Stimulated activated naive CD8-positive, alpha-beta T cell treated with anti-CD3 and anti-CD28 coated beads, Interleukin-15, Interleukin-2, amounts not matched to agents 100 ng/mL and 50 ng/mL, for 24 hours (primary cell): ENCODE results near the gene CTBP2.
"Not testable (repeated sequence)": the region's sequence is repeated elsewhere in the genome, so short reads cannot be mapped to it uniquely, and the experiment has no call there.

Experiments used
- H3K27ac Mint-ChIP-seq: one replicate; pipeline ENCODE4 v1.8.0; 2021; ENCODE audit warnings: mild to moderate bottlenecking, mixed read lengths
- H3K27me3 Mint-ChIP-seq: one replicate; pipeline ENCODE4 v1.8.0; 2021; ENCODE audit warnings: mixed read lengths
- H3K36me3 Mint-ChIP-seq: one replicate; pipeline ENCODE4 v1.8.0; 2021; ENCODE audit warnings: low read depth, mixed read lengths
- H3K4me1 Mint-ChIP-seq: one replicate; pipeline ENCODE4 v1.8.0; 2021; ENCODE audit warnings: low read depth, mixed read lengths
- H3K4me3 Mint-ChIP-seq: one replicate; pipeline ENCODE4 v1.8.0; 2021; ENCODE audit warnings: mild to moderate bottlenecking, mixed read lengths
- H3K9me3 Mint-ChIP-seq: one replicate; pipeline ENCODE4 v1.8.0; 2021; ENCODE audit warnings: mixed read lengths

Gene CTBP2

GRCh38 chr10:125062914-125063230 is 97.5 kb downstream of the CTBP2 start:
- no peaks in the 10 kb centered on the region for H3K36me3 Mint-ChIP-seq
- H3K4me3 Mint-ChIP-seq = no peak overlapping the region
- H3K4me1 Mint-ChIP-seq = peaks cover 34% of the 10 kb centered on the region
- H3K9me3 Mint-ChIP-seq = no peaks in the 10 kb centered on the region
- peaks cover 68% of the 10 kb centered on the region for H3K27me3 Mint-ChIP-seq
- H3K27ac Mint-ChIP-seq = no peak overlapping the region

GRCh38 chr10:125062227-125062913 is 98.0 kb downstream of the CTBP2 start:
- H3K27ac Mint-ChIP-seq = no peak overlapping the region
- H3K4me1 Mint-ChIP-seq = peaks cover 35% of the 10 kb centered on the region
- no peak overlapping the region for H3K4me3 Mint-ChIP-seq
- peaks cover 63% of the 10 kb centered on the region for H3K27me3 Mint-ChIP-seq
- no peaks in the 10 kb centered on the region for H3K36me3 Mint-ChIP-seq
- H3K9me3 Mint-ChIP-seq = no peaks in the 10 kb centered on the region

GRCh38 chr10:125061557-125062226 is 98.7 kb downstream of the CTBP2 start:
- H3K9me3 Mint-ChIP-seq = no peaks in the 10 kb centered on the region
- peaks cover 57% of the 10 kb centered on the region for H3K27me3 Mint-ChIP-seq
- H3K36me3 Mint-ChIP-seq = no peaks in the 10 kb centered on the region
- H3K27ac Mint-ChIP-seq = no peak overlapping the region
- peaks cover 41% of the 10 kb centered on the region for H3K4me1 Mint-ChIP-seq
- H3K4me3 Mint-ChIP-seq = no peak overlapping the region

DNA sequence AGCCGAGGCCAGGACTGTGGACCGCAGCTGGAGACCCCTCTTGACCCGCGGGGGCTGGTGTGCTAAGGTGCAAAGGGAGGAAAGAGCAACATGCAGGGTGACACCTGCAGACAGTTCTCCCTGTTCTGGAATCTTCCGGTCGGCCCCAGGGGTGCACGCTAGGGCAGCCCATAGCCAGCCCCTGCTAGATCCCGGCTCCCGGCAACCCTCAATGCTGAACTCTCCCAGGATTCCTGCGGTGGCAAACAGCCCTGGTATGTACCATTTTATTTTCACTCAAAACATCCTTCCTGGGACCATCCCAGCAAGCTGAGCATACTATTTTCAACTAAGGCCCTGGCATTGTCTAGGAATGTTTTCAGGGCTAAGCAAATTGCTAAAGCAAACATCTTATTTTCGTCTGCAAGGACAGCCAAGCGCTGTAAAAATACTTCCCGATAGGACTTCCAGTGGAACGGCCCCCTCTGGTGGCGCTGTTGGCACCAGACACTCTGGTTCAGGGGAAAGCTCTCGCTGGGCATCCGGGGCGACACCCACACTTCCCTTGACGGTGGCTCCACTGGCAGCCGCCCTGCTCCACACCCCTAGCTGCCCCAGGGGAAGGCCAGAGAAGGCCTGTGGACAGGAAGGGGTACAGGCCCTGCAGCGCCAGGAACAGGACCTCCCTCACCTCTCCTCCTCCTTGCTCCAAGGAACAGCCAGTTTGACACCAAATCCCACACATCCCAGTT is 99.4 kb downstream of the CTBP2 start:
- no peak overlapping the region for H3K4me3 Mint-ChIP-seq
- H3K27me3 Mint-ChIP-seq = peaks cover 53% of the 10 kb centered on the region
- peaks cover 38% of the 10 kb centered on the region for H3K4me1 Mint-ChIP-seq

GRCh38 chr10:125060482-125060825 is 99.9 kb downstream of the CTBP2 start:
- Mint-ChIP-seq H3K36me3 (no peaks in the 10 kb centered on the region), H3K4me3 (no peak overlapping the region), H3K27me3 (peaks cover 54% of the 10 kb centered on the region), H3K27ac (no peak overlapping the region), H3K9me3 (no peaks in the 10 kb centered on the region), H3K4me1 (peaks cover 36% of the 10 kb centered on the region)

More for the DNA sequence above, 99.4 kb downstream of the CTBP2 start:
- no peak overlapping the region for H3K27ac Mint-ChIP-seq
- no peaks in the 10 kb centered on the region for H3K9me3 Mint-ChIP-seq
- H3K36me3 Mint-ChIP-seq = no peaks in the 10 kb centered on the region

GRCh38 chr10:125060026-125060425 is 100.3 kb downstream of the CTBP2 start:
- H3K4me3 Mint-ChIP-seq = no peak overlapping the region
- H3K27me3 Mint-ChIP-seq = peaks cover 54% of the 10 kb centered on the region
- peaks cover 31% of the 10 kb centered on the region for H3K4me1 Mint-ChIP-seq
- no peak overlapping the region for H3K27ac Mint-ChIP-seq
- H3K9me3 Mint-ChIP-seq = no peaks in the 10 kb centered on the region
- no peaks in the 10 kb centered on the region for H3K36me3 Mint-ChIP-seq

DNA sequence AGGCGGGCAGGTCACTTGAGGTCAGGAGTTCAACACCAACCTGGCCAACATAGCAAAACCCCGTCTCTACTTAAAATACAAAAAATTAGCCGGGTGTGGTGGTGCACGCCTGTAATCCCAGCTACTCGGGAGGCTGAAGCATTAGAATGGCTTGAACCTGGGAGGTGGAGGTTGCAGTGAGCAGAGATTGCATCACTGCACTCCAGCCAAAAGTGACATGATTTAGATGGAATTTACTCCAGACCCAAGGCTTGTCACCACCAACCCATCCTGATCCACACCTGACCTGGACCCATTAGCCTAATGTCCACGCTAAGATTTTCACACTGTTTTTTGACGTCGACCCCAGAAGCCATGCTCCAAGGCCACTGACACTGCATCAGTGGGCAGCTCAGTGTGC is 101.0 kb downstream of the CTBP2 start:
- H3K4me1 Mint-ChIP-seq = peaks cover 25% of the 10 kb centered on the region
- not testable (repeated sequence) for H3K27ac Mint-ChIP-seq, H3K4me3 Mint-ChIP-seq, H3K36me3 Mint-ChIP-seq, H3K9me3 Mint-ChIP-seq
- H3K27me3 Mint-ChIP-seq = peaks cover 60% of the 10 kb centered on the region

DNA sequence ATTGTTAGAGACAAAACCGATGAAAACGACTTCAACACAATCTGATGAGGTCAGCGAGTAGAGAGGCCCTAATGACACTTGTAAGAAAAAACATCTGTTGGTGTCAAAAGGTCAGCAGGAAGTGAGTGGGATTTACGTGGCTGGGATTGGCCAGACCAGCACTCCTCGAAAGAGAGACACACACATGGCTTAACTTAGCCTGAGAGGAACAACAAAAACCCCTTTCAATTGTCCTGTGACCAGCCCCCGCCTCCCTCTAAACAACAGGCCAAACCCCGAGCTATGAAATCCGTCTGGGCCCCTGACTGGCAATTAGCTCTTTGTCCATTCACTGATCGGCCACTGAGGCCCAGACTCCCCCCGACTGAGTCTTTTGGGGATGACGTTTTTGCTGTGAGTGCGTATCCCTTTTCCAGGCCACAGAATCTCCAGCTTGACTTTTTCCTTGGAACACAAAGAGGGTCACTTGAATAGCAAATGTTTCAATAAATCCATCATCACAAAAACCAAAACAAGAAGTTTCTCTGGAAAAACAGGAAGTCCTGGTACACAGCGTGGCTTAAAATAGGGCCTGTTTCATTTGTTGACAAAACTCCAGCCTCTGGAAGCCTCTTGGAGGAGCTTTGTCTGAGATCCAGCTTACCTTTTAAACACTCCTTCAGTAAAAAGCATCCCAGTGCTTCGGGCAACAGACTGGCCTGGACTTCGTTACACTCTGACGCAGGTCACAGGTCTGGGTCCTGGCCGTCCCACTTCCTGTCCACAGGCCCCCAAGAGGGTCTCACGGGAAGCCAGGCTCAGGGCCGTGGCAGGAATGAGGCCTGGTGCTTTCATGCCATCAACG is 103.0 kb downstream of the CTBP2 start:
- no peak overlapping the region for H3K4me3 Mint-ChIP-seq
- peaks cover 62% of the 10 kb centered on the region for H3K27me3 Mint-ChIP-seq
- no peak overlapping the region for H3K27ac Mint-ChIP-seq
- H3K9me3 Mint-ChIP-seq = no peaks in the 10 kb centered on the region
- peaks cover 17% of the 10 kb centered on the region for H3K4me1 Mint-ChIP-seq
- H3K36me3 Mint-ChIP-seq = no peaks in the 10 kb centered on the region

DNA sequence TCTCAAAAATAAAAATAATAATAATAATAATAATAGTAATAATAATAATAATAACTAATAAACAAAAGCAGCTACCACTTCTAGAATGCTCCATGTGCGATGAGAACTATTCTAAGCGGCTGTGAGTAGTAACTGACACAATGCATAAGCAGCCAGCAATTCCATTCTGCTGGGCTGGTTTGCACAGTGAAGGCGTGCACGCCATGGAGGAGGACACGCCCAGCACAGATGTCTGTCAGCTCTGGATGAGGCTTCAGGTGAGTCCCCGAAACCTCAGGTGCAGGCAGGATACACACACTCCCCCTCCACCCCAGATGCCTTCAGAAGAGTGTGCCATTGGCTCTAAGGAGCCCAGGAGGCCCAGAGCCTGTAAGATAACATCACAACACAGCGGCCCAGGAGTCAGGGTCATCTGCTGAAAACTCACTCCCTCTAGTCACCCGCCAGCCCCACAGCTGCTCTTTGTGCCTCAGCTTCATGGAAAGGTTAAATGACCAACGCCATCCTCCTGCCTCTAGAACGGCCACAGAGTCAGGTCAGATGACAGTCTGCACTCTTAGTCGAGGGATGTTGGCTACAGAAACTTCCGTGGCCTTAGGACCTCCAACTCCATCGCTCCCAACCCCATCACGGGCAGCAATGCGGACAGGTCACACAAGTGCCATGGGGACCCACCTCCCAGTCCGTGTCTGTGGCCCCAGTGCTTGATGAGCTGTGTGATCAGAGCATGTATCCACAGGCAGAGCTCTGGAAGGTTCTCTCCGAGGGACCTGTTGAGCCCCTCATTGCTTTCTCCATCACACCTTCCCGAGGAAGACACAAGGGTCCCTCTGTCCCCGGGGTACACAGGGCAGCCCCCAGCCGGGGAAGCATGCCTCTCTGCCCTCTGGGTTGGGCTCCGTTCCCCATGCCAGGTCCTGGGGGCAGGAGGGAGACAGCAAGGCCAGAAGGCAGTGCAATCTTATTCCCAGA is 103.9 kb downstream of the CTBP2 start:
- Mint-ChIP-seq H3K9me3 (no peaks in the 10 kb centered on the region), H3K27me3 (peaks cover 55% of the 10 kb centered on the region)

DNA sequence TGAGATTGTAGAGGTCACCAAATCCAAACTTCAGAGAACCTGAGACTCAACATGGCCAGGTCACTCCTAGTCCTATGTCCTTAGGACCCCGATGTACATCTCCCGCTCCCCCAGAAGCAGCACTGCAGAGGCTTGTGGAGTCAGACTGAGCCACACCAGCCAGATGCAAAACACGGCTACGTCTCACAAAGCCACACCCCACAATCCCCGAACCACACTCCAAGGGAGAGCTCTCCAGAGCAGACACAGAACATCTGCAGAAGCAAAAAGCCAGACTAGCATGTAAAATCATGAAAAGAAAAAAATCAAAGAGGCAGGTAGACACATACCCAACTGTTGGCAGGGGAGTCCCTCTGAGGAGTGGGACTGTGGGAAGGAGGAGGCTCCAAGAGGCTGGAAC is 104.9 kb downstream of the CTBP2 start:
- H3K9me3 Mint-ChIP-seq = no peaks in the 10 kb centered on the region
- peaks cover 56% of the 10 kb centered on the region for H3K27me3 Mint-ChIP-seq
- no peak overlapping the region for H3K27ac Mint-ChIP-seq
- no peak overlapping the region for H3K4me3 Mint-ChIP-seq
- peaks cover 8% of the 10 kb centered on the region for H3K4me1 Mint-ChIP-seq
- no peaks in the 10 kb centered on the region for H3K36me3 Mint-ChIP-seq

More for the DNA sequence above, 103.9 kb downstream of the CTBP2 start:
- H3K27ac Mint-ChIP-seq = no peak overlapping the region
- H3K36me3 Mint-ChIP-seq = no peaks in the 10 kb centered on the region
- peaks cover 8% of the 10 kb centered on the region for H3K4me1 Mint-ChIP-seq
- H3K4me3 Mint-ChIP-seq = no peak overlapping the region

DNA sequence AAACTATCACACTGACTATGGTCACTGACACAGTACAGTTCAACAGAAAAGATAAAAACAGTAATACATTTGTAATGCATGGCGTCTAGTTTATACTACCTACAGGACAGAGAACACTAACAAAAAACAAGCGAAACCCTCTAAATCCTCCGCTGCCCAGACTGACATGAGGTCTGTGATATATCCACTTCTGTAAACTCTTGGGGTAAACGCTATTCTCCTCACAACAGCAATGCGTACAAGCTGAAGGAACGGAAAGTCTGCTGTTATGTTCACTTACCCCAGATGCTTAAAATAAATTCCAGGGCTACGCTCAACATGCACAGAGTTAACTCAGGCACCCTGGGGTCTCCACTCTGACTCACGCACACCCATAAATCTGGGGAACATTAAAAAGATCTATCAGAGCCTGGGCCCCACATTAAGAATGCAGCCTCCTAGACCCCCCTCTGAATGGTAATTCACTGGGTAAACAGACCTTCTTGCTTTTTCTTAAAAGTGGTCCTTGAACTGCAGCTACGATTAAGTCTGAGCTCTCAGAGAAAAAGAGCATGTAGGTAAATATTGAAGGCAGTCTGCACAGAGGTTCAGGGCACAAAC is 105.6 kb downstream of the CTBP2 start:
- H3K9me3 Mint-ChIP-seq = no peaks in the 10 kb centered on the region
- H3K36me3 Mint-ChIP-seq = no peaks in the 10 kb centered on the region
- peaks cover 56% of the 10 kb centered on the region for H3K27me3 Mint-ChIP-seq
- no peak overlapping the region for H3K27ac Mint-ChIP-seq
- H3K4me3 Mint-ChIP-seq = no peak overlapping the region
- peaks cover 8% of the 10 kb centered on the region for H3K4me1 Mint-ChIP-seq

GRCh38 chr10:125054216-125054615 is 106.1 kb downstream of the CTBP2 start:
- Mint-ChIP-seq H3K36me3 (no peaks in the 10 kb centered on the region), H3K4me3 (no peak overlapping the region), H3K4me1 (peaks cover 8% of the 10 kb centered on the region), H3K27ac (no peak overlapping the region), H3K27me3 (peaks cover 53% of the 10 kb centered on the region), H3K9me3 (no peaks in the 10 kb centered on the region)

GRCh38 chr10:125052146-125052545 is 108.2 kb downstream of the CTBP2 start:
- Mint-ChIP-seq H3K4me1 (peaks cover 9% of the 10 kb centered on the region), H3K9me3 (no peaks in the 10 kb centered on the region), H3K27ac (no peak overlapping the region), H3K36me3 (no peaks in the 10 kb centered on the region), H3K4me3 (no peak overlapping the region), H3K27me3 (peaks cover 52% of the 10 kb centered on the region)

DNA sequence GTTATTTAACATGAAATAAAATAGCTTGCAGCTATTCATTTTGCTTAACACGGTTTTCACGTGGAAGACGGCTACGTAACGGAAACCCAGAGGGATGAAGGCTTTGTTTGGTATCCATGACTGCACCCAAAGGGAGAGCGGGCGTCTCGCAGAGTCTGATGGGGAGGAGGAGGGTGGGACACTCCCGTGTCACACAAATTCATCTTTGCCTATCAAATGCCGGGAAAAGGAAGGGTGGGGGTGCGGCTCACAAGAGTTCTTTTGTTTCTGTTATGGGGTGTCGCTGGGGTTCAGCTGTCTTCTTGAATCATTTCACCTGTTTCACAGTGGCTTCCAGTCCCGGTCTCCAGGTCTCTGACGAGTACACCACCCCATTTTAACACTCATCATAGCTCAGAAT is 110.0 kb downstream of the CTBP2 start:
- Mint-ChIP-seq H3K27ac (no peak overlapping the region), H3K27me3 (peaks cover 46% of the 10 kb centered on the region), H3K4me1 (peaks cover 5% of the 10 kb centered on the region), H3K9me3 (no peaks in the 10 kb centered on the region), H3K4me3 (no peak overlapping the region), H3K36me3 (no peaks in the 10 kb centered on the region)
